ENCODE measurements around the gene HOXA6.

Gene HOXA6

GRCh38 chr7:27147199-27148030 is at the start of gene HOXA6:
Gene HOXA6 (minus strand): TSS chr7:27147774. CDS start chr7:27147749, 25 bp downstream.
- DNase-seq (ENCODE audit: low read depth in 2 of 2) = no peak

- DNase-seq (ENCODE audit: low read depth in 2 of 2) = peak; percentile 66 to 71
Measured at GRCh38 chr7:27196287-27196767, 48.8 kb upstream of the HOXA6 start.

GRCh38 chr7:27194686-27195379 is 47.3 kb upstream of the HOXA6 start:
- no peak for DNase-seq (ENCODE audit: low read depth in 2 of 2)

GRCh38 chr7:27194002-27194352 is 46.4 kb upstream of the HOXA6 start:
- DNase-seq (ENCODE audit: low read depth in 2 of 2) = no peak

- no peak for DNase-seq (ENCODE audit: low read depth in 2 of 2)
Measured at GRCh38 chr7:27193335-27194001, 45.9 kb upstream of the HOXA6 start.

- DNase-seq (ENCODE audit: low read depth in 2 of 2) = no peak
Measured at GRCh38 chr7:27192546-27193334, 45.2 kb upstream of the HOXA6 start.

- DNase-seq (ENCODE audit: low read depth in 2 of 2) = no peak
Measured at GRCh38 chr7:27191833-27192545, 44.4 kb upstream of the HOXA6 start.

GRCh38 chr7:27191161-27191731 is 43.7 kb upstream of the HOXA6 start:
- DNase-seq (ENCODE audit: low read depth in 2 of 2) = no peak

GRCh38 chr7:27189997-27190748 is 42.6 kb upstream of the HOXA6 start:
- DNase-seq (ENCODE audit: low read depth in 2 of 2) = no peak

GRCh38 chr7:27189295-27189996 is 41.9 kb upstream of the HOXA6 start:
- no peak for DNase-seq (ENCODE audit: low read depth in 2 of 2)

- DNase-seq (ENCODE audit: low read depth in 2 of 2) = no peak
Measured at GRCh38 chr7:27188386-27189294, 41.1 kb upstream of the HOXA6 start.

- DNase-seq (ENCODE audit: low read depth in 2 of 2) = no peak
Measured at GRCh38 chr7:27187475-27188385, 40.2 kb upstream of the HOXA6 start.

- no peak for DNase-seq (ENCODE audit: low read depth in 2 of 2)
Measured at GRCh38 chr7:27186668-27187474, 39.3 kb upstream of the HOXA6 start.

- no peak for DNase-seq (ENCODE audit: low read depth in 2 of 2)
Measured at GRCh38 chr7:27185854-27186667, 38.5 kb upstream of the HOXA6 start.
